ENCODE results near the gene KLHL28.
A peak's percentile ranks its signal among the peaks of the same experiment; 100 is the strongest.

DNA sequence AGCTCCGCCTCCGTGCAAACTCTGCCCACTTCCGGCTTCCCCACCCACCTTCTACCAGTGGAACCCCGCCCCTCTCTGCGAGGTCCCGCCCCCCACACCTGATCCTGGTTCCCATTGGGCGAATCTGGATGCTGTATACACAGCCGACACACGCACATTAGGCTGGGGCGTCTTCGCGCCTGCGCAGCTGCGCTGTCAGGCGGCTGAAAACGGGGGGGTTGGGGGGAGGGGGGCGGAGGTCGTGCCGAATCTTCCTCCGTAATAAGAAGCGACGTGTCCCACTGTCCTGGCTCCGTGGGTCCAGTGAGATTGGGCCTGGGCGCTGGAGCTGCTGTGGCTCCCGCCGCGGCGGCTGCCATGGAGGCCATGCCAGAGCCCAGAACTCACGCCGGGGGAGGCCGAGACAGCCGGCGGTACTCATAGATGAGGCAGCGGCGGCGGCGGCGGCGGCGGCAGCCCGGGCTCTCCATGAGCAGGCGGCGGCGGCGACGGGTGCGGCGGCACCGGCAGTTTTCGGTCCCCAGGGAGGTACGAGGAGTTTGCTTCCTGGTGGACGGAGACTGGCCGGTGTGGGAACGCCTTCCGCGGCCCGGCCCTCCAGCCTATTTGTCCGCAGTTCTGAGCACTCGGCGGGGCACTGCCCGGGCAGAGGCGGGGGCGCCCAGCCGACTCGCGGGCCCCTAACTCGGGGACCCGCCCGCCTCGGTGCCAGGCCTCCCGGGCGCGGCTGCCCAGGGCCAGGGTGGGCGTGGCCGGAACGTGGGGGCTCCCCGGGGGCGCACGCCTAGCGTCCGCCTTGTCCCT, 64.5 kb downstream of the KLHL28 start:
- TF ChIP-seq, protein P1, sequence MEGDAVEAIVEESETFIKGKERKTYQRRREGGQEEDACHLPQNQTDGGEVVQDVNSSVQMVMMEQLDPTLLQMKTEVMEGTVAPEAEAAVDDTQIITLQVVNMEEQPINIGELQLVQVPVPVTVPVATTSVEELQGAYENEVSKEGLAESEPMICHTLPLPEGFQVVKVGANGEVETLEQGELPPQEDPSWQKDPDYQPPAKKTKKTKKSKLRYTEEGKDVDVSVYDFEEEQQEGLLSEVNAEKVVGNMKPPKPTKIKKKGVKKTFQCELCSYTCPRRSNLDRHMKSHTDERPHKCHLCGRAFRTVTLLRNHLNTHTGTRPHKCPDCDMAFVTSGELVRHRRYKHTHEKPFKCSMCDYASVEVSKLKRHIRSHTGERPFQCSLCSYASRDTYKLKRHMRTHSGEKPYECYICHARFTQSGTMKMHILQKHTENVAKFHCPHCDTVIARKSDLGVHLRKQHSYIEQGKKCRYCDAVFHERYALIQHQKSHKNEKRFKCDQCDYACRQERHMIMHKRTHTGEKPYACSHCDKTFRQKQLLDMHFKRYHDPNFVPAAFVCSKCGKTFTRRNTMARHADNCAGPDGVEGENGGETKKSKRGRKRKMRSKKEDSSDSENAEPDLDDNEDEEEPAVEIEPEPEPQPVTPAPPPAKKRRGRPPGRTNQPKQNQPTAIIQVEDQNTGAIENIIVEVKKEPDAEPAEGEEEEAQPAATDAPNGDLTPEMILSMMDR (IDR thresholded peaks at IDR 0.05) = peak in 1 of 3 donors; percentile 9
- TF ChIP-seq POLR2A (IDR thresholded peaks at IDR 0.05) = peak; percentile 33
